KBM-7 (cell line): ENCODE data around the gene CACNA1C.

Experiments used
- DNase-seq: peaks from one replicate; pipeline ENCODE4 v3.0.0-alpha.2; 2015
- in situ Hi-C: fragments of 300-500 bp; cut with MboI; formaldehyde crosslinking; loops from 2 replicates; pipeline ENCODE4 v1.14.3; 2020; ENCODE audit warnings: low sequenced_read_pairs, low pct_unique_long_range_greater_than_20kb, mixed read lengths

CACNA1C gene

GRCh38 chr12:2649201-2650030, 596.6 kb downstream of the CACNA1C start:
- in situ Hi-C loops: no loop called here
- DNase-seq: no peak

- DNase-seq: no peak
- in situ Hi-C loops: no loop called here
Observed at GRCh38 chr12:2650261-2651067, 597.7 kb downstream of the CACNA1C start.

- in situ Hi-C loops: no loop called here
- DNase-seq: no peak
Observed at GRCh38 chr12:2651068-2651965, 598.5 kb downstream of the CACNA1C start.

GRCh38 chr12:2652011-2652400, 599.2 kb downstream of the CACNA1C start:
- in situ Hi-C loops: no loop called here
- no peak for DNase-seq

GRCh38 chr12:2652401-2653081, 599.8 kb downstream of the CACNA1C start:
- DNase-seq: no peak
- in situ Hi-C loops: no loop called here

GRCh38 chr12:2653461-2653965, 600.7 kb downstream of the CACNA1C start:
- no peak for DNase-seq
- in situ Hi-C loops: no loop called here

- DNase-seq: no peak
- in situ Hi-C loops: no loop called here
Observed at GRCh38 chr12:2654311-2654710, 601.5 kb downstream of the CACNA1C start.

- in situ Hi-C loops: no loop called here
Observed at GRCh38 chr12:2654741-2655140, 602.0 kb downstream of the CACNA1C start.

GRCh38 chr12:2662524-2662923, 609.7 kb downstream of the CACNA1C start:
- in situ Hi-C loops: no loop called here
- DNase-seq: no peak

More at GRCh38 chr12:2654741-2655140, 602.0 kb downstream of the CACNA1C start:
- no peak for DNase-seq

GRCh38 chr12:2664721-2665577, 612.2 kb downstream of the CACNA1C start:
- no peak for DNase-seq
- in situ Hi-C loops: no loop called here

- in situ Hi-C loops: no loop called here
- no peak for DNase-seq
Observed at GRCh38 chr12:2666411-2666810, 613.6 kb downstream of the CACNA1C start.

GRCh38 chr12:2666846-2667245, 614.1 kb downstream of the CACNA1C start:
- in situ Hi-C loops: no loop called here
- DNase-seq: no peak

GRCh38 chr12:2667716-2668440, 615.1 kb downstream of the CACNA1C start:
- in situ Hi-C loops: no loop called here
- DNase-seq: no peak

- in situ Hi-C loops: no loop called here
- DNase-seq: no peak
Observed at GRCh38 chr12:2668816-2669215, 616.0 kb downstream of the CACNA1C start.

- in situ Hi-C loops: no loop called here
- DNase-seq: no peak
Observed at GRCh38 chr12:2669560-2669959, 616.8 kb downstream of the CACNA1C start.

GRCh38 chr12:2672863-2673262, 620.1 kb downstream of the CACNA1C start:
- in situ Hi-C loops: no loop called here
- no peak for DNase-seq
